GM19025 (cell line): ENCODE results near the gene FLOT2.
A peak's percentile ranks its signal among the peaks of the same experiment; 100 is the strongest.
"Not testable (repeated sequence)": the region's sequence is repeated elsewhere in the genome, so short reads cannot be mapped to it uniquely, and the experiment has no call there.

Source experiments
- ATAC-seq: cut with Tn5 transposase; IDR thresholded peaks from one replicate; pipeline ENCODE4 v1.9.1; 2021; ENCODE audit warnings: mild to moderate bottlenecking, low read depth, moderate library complexity; ENCODE audit not compliant: unreplicated experiment

Gene FLOT2

DNA sequence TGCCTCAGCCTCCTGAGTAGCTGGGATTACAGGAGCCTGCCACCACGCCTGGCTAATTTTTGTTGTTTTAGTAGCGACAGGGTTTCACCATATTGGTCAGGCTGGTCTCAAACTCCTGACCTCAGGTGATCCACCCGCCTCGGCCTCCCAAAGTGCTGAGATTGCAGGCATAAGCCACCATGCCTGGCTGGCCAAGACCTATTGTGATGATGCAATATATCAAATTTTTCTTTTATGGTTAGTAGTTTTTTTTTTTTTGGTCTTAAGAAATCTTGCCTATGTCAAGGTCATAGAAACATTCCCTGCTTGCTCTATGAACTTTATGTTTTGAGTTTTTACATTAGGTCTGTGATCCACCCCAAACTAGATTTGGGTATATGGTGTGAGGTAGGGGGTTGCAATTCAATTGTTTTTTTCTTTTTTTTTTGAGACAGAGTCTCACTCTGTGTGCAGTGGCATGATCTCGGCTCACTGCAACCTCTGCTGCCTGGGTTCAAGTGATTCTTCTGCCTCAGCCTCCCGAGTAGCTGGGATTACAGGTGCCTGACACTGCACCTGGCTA, 20.3 kb downstream of the FLOT2 start:
- ATAC-seq = not testable (repeated sequence)

DNA sequence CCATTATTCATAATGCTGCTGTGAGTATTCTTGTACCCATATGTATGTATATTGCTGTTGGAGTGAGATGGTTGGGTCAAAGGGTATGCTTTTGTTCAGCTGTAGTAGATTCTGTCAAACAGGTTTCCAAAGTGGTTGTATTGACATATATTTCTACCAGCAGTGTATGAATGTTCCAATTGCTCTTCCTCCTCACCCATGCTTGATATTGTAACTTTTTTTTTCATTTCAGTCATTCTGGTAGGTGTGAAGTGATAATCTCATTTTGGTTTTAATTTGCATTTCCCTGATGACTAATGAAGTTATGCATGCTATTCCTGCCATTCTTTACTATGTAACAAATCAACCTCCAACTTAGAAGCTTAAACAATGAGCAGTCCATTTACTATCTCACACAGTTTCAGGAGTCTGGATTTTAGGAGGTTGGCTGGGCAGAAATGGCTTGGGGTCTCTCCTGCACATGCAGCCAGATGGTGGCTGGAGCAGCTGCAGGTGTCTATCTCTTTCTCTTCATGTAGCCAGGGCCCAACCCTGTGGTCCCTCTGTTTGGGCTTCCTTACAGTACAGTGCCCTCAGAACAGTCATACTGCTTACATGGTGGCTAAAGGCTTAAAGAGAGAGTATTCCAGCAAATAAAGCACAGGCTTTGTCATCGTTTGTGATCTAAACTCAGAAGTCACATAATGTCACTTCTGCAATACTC, 21.5 kb downstream of the FLOT2 start:
- no peak for ATAC-seq

DNA sequence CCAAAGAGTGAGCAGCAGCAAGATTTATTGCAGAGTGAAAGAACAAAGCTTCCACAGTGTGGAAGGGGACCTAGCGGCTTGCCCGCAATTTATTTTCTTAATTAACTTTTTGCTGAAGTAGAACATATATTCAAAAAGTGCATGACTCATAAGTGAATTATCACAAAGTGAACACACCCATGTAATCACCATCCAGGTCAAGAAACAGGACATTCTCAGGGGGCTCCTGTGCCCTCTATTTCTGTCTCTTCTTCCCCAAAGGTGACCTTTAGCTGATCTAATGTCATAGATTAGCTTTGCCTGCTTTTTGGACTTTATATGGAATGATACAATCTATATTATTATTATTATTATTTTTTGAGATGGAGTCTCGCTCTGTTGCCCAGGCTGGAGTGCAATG, 22.8 kb downstream of the FLOT2 start:
- ATAC-seq = no peak

DNA sequence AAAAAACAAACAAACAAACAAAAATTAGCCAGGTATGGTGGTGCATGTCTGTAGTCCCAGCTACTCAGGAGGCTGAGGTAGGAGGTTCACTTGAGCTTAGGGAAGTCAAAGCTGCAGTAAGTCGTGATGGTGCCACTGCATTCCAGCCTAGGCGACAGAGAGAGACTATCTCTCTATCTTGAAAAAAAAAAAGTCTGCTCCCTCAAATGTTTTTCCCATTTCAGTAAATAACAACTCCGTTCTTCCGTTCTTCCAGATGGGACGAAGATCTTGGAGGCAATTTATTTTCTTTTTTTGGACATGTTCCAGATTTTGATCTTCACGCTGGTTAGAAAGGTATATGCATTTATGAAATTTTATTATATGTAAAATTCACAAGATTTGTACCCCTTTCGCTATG, 23.7 kb downstream of the FLOT2 start:
- ATAC-seq = no peak

DNA sequence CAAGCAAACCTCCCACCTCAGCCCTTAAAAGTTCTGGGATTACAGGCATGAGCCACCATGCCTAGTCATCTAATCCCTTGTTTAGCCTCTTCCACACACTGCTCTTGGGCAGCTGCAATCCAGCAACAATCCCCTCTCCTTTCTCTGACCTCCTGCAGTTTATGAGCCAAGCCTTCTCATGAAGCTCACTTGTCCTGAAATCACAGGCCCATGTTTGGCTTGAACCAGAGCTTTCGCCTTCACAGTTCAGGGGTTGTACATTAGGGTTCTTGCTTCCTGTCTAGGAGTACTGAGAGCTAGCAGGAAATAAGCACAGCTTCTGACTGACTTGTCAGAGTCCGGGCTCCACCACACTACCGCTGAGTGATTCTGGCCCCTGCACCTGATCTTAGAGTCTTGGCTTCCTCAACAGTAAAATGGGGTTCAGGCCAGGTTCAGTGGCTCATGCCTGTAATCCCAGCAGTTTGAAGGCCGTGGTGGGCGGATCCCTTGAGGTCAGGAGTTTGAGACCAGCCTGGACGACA, 26.4 kb downstream of the FLOT2 start:
- ATAC-seq = peak; percentile 97

DNA sequence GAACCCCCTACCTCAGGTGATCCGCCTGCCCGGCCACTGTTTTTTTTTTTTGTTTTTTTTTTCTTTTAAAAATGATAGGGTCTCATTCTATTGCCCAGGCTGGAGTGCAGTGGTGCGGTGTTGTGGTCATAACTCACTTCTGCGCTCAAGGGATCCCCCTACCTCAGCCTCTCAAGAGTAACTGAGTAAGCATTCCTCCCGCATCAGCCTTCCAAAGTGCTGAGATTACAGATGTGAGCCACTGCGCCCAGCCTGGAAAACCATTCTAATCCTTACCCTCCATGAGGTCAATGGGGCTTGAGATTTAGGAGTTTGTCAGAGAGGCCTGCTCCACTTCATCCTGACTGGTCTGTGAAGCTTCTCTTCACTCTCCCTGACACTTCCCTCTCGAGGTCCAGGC, 30.3 kb downstream of the FLOT2 start:
- ATAC-seq = no peak

DNA sequence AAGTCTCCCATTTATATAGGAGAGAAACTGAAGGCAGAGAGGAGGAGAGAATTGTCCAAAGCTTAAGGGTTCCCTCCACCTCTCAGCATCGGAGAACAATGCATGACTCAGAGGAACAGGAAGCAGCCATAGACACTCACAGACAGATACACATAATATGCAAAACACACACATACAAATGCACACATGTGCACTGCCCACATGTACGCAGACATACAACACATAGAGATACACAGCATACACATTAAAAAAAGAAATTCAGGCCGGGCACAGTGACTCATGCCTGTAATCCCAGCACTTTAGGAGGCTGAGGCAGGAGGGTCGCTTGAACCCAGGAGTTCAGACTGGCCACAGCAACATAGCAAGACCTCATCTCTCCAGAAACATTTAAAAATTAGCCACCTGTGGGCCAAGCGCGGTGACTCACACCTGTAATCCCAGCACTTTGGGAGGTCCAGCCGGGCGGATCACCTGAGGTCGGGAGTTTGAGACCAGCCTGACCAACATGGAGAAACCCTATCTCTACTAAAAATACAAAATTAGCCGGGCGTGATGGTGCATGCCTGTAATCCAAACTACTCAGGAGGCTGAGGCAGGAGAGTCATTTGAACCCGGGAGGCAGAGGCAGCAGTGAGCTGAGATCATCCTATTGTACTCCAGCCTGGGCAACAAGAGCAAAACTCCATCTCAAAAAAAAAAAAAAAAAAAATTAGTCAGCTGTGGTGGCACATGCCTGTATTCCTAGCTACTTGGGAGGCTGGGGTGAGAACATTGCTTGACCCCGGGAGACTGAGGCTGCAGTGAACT, 31.4 kb downstream of the FLOT2 start:
- no peak for ATAC-seq

DNA sequence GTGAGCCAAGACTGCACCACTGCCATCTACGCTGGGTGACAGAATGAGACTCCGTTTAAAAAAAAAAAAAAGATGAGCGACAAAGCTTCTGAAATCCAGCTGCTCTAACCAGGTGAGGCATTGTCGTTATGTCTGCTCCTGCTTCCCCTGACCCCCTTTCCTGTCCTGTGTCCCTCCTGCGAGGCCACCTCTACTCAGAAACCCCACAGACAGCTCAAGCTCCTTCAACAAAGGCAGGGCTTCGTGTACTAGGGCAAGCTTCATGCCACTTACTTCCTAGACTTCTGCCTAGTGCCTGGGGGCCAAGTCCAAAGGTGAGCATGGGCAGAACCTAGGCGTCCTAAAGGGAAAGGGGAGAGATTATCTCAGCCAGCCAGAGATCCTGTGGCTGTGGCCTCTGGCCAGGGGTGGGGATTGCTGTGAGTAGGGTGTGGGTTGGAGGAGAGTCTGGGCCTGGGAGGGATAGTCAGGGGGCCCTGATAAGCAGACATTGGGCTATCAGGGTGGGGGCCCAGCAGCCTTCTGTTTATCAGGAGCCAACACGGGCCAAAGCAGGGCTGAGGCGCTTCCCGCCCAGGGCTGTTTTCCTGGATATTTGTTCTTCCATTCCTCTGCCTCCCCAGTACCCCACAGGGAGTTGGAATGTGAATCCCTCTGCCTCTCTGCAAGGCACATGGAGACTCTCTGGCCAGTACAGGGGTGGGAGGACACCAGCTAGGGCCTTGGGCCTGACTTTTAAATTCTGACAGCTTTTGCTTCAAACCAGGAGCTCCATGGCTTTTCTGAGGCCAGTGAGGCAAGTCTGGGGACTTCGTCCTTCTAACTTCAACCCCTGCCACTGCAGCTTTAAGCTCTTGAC, 32.3 kb downstream of the FLOT2 start:
- no peak for ATAC-seq

DNA sequence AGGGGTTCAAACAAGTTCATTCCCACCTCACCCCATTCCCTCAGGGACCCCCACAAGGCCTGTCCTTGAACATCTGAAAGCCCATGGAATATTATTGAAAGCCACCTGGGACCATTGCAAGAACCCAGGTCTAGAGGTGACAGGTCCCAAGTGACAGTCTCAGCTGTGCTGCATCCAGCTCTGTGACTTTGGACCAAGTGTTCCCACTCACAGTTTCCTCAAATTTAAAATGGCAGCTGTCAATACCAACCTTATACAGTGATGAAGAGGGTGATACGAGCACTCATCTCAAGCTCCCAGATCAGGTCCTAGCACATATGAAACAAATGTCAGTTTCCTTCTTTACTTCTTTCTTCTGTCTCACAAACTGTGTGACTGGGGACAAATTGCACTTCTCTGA, 33.6 kb downstream of the FLOT2 start:
- no peak for ATAC-seq

DNA sequence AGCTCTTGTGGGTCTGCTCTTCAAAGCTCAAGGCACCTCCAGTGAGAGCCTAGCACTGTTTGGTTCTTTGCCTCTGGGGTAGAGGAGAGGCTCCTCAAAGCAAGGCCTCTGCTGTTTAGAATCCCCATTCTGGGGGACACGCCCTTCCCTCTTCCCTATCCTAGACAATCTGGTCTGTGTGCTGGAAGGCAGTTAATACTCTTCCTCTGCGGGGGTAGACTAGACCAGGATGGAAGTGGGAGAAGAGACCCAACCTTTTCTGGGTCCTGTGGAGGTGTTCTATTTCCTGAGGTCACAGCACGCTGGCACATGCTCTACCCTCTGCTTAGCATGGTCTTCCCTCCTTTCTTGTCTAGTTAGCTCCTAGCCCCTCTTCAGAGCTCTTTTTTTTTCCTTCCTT, 35.0 kb downstream of the FLOT2 start:
- no peak for ATAC-seq

DNA sequence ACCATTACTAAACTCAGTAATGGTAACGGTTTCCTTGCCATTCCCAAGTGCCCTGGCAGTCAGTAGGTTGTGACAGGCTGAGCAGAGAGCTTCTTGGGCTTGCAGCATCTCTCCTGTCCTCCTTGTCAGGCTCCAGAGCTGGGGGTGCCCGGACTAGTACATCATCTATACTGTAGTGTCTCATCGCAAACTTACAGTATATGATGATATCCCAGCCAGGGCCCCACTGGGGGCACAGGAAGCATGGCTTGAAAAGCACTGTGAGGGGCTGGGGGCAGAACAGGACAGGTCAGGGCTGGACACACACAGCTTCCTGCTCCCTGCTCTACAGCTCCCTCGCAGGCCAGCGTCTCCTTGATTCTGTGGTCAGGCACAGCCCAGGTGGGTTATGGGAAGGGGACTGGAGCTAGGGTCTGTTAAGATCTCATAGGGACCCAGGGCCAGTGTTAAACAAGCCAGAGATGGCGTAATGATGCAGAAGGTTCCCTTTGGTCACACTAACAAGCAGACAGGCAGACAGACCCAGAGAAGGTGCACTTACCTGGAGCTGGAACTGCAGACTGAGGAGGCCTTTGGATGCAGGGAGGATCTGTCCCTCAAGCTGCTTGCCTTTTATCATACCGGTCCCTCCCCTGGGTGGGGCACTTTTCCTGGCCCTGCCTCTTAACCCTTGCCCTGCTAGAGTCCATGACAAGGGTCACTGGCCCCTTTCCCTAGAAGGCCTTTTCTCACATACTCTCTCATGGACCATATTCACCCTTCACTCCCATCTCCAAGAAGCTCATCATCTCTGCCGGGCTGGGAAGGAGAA, 35.9 kb downstream of the FLOT2 start:
- ATAC-seq = no peak

DNA sequence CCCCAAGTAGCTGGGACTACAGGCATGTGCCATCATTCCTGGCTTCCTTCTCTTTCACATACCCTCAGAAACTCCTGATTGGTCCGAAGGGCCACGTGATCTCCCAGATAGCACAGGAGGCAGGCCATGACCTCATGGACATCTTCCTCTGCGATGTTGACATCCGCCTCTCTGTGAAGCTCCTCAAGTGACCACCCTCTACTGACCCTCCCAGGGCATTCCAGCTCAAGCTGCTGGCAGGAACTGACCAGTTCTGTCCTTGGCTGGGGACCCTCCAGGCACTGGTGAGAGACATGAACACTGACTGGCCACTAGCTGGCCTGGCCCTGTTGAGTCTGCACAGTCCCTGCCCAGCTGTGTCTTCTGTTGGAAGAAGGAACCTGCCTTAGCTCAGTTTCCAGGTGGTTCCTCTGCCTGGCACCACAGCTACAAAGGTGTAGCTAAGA, 37.1 kb downstream of the FLOT2 start:
- no peak for ATAC-seq

DNA sequence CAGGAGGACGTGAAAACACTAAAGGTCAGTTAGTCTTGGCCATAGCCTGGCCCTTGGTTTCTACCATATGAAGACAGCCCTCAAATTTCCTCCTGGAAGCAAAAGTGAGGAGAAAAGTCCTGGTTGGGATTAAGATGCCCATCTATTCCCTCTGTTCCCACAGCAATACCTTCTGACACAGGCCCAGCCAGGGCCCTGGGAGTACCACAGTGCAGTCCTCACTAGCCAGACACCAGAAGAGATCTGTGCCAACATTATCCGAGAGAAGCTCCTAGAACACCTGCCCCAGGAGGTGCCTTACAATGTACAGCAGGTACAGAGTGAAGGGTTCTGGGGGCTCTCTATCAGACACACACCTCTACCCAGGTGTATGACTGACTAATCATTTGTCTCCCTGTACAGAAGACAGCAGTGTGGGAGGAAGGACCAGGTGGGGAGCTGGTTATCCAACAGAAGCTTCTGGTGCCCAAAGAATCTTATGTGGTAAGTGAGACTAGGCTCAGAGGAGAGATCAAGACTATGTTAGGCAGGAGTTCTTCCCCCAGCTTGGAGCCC, 38.7 kb downstream of the FLOT2 start:
- ATAC-seq = no peak

DNA sequence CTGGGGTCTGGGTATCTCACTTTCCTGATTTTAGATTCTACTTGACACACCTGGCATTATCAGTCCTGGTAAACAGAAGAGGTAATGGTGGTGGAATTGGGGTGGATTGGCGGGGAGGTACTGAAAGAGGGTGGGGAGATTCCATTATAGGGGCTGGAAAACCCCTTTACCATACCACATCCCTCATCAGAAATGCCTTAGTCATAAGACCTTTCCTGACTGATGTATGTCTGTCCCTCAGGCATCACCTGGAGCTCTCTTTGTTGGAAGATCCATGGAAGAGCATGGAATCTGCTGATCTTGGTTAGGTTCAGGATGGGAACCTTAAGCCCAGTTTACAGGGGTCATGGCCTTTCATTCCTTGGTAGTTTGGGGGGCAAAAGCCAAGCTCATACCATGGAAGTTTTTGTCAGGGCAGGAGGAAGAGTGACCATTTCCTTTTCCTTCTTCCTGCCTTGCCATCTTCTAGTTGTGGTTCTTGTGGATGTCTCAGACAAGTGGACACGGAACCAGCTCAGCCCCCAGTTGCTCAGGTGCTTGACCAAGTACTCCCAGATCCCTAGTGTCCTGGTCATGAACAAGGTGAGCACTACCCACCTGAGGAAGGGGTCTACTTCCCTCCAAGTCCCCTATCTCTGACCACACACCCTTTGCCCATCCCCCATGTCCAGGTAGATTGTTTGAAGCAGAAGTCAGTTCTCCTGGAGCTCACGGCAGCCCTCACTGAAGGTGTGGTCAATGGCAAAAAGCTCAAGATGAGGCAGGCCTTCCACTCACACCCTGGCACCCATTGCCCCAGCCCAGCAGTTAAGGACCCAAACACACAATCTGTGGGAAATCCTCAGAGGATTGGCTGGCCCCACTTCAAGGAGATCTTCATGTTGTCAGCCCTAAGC, 39.4 kb downstream of the FLOT2 start:
- no peak for ATAC-seq

DNA sequence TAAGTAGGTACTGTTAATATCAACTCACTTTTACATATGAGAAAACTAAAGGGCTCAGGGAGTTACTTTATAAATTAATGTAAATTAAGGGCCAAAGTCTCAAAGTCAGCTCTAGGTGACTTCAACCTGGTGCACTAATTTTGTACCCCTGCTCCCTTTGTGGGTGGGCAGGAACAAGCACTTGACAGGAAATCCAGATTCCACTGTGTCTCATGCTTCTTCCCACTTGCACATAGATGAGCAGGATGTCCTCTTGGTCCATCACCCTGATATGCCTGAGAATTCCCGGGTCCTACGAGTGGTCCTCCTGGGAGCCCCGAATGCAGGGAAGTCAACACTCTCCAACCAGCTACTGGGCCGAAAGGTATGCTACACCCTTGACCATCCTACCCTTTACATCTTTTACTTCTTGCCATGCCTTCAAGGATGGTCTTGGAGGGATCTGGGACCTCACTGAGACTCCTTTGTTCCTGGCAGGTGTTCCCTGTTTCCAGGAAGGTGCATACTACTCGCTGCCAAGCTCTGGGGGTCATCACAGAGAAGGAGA, 41.4 kb downstream of the FLOT2 start:
- ATAC-seq = no peak

DNA sequence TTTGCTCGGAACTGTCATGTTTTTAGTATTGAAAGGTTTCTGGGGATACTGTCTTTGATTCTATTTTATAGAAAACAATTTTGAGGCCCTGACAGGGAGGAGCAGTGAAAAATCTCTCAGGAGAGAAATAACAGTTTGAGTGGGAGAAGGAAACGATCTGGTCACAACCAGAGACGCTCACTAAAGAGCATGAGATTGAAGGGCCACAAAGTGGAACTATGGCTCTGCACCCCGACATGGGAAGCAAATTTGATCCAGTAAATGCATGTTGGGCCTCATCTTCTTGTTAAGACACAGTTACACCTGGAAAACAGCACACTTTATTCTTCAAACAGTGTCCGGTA, 42.2 kb downstream of the FLOT2 start:
- ATAC-seq = no peak

DNA sequence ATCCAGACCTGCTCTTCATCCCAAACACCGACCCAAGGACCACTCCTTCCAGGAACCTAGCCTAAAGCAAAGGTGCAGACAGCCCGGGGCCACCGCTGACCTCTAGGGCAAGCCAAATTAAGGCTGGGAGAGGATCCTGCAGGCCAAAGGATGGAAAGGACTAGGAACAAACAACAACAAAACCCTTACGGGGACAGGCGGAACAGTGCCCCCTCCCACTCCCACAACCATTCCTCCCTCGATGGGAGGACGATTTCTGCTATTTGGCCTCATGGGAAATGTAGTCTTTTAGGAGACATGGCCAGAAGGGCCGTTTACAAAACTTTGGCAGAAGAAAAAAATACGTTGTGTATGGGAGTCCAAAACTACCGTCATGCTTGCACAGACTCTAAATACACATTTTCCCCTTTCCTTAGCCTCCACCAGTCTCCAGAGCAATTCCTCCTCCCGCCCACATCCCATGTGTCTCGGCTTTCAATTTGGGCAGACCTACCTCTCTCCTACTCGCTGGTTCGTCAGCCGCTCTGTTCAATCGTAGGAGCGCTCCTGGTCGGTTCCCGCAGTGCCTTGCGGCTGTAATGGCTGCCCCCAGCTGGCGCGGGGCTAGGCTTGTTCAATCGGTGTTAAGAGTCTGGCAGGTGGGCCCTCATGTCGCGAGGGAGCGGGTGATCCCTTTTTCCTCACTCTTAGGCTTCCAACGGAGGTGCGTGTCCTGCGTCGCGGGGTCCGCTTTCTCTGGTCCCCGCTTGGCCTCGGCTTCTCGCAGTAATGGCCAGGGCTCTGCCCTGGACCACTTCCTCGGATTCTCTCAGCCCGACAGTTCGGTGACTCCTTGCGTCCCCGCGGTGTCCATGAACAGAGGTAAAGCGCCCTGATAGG, 42.8 kb downstream of the FLOT2 start, which contains the start of gene ERAL1:
Gene ERAL1 (plus strand): TSS at position 560 of the 879 bp plus-strand sequence. CDS start 19 bp downstream, at position 579.
- ATAC-seq = peak; percentile 87
